ENCODE measurements around the gene ZFR.
A peak's percentile ranks its signal among the peaks of the same experiment; 100 is the strongest.
"Not testable (repeated sequence)": the region's sequence is repeated elsewhere in the genome, so short reads cannot be mapped to it uniquely, and the experiment has no call there.

ZFR gene

DNA sequence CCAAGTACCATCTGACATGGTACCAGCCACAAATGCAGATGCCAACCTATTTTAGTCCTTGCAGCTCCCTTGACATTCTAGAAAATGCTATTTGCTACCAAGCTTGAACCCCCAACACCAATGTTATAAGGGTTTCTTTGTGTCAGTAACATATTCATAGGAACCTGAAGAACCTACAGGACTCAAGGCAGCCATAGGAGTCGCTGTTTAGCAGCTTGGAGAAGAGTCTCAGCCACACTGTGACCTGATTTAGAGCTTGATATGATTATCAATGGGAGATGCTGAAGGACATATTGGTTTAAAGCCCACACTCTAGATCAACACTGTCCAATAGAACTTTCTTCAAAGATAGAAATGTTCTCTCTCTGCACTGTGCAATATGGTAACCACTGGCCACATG lies 6.4 kb upstream of the ZFR start:
- no peak for DNase-seq (ENCODE audit: low spot score)

DNA sequence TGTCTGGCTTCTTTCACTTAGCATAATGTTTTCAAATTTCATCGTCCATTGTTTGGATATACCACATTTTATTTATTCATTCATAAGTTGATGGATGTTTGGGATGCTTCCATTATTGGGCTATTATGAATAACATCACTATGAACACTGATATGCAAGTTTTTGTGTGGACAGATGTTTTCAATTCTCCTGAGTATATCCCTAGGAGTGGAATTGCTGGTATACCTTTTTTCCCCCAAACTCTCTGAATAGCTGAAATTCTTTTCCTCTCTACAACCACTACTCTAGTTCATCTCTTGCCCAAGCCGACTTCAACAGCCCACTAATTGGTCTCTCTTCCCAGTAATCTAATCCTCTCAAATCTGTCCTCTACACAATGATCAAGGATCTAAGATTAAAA lies 4.7 kb upstream of the ZFR start:
- peak; percentile 34 for DNase-seq (ENCODE audit: low spot score)

DNA sequence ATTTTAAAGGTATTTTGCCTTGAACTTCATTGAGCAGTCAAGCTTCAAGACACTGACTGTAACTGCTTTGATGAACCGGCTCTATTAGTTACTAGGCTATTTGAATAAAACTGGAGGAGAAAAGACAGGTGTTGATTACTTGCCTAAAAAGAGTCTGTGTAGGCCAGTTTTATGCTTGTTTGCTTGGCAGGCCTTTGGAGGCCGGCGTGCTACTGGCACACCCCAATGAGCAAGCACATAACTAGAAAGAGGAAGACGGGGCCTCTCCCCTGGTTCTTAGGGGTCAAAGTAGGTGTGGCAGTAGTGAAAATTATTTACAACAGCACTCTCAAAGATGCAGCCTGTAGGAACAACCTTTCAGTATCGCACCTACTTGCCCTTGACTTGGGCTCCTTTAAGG lies 2.1 kb upstream of the ZFR start:
- DNase-seq (ENCODE audit: low spot score) = no peak

DNA sequence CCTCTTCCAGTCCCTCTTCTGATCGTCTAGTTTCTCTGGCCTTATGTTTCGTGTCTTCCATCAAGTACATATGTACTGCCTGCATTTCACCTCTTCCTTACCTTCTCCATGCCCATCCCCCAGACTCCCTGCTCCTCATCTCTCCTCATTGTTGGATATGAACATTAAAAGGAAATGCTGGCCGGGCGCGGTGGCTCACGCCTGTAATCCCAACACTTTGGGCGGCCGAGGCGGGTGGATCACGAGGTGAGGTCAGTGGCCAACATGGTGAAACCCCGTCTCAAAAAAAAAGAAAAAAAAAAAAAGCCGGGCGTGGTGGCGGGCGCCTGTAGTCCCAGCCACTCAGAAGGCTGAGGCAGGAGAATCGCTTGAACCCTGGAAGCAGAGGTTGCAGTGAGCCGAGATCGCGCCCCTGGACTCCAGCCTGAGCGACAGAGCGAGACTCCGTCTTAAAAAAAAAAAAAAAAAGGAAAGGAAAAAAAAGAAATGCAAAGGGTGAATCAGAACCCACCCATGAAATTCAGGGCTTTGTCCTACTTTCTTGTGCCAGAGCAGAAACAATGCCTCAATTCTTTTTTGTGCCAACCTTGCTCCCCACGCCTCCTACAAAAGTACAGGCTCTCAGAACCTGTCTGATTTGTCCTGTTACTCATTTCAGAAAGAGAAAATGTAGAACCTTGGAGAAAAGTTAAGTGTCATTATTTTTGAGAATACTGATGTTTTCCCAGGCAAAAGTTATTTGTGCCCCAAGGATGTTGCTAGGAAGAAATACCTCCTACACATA lies 1.5 kb upstream of the ZFR start:
- no peak for DNase-seq (ENCODE audit: low spot score)

GRCh38 chr5:32445287-32445758 lies 783 bp upstream of the ZFR start:
- DNase-seq (ENCODE audit: low spot score) = no peak

- DNase-seq (ENCODE audit: low spot score) = peak; percentile 71
Measured at GRCh38 chr5:32443541-32444430, 754 bp downstream of the ZFR start.

DNA sequence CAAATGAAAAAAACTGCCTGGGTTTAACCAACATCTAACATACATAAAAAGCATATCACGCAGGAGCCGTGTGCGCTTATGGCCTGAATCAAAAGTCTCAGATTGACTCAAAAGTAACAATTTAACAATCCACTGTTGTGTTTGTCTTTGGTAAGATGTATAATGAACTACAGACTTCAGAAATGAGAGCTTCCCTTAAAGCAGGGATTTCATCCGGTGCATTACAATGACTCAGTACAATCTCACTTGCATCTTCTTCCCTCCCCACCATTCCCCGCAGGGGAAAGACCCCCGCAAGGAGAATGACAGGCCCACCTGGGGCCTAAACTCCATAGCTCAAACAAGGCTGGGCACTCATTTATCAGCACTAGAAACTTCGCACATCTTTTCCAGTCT lies 1.4 kb downstream of the ZFR start:
- peak; percentile 20 for DNase-seq (ENCODE audit: low spot score)

GRCh38 chr5:32439086-32439642 lies 5.4 kb downstream of the ZFR start:
- DNase-seq (ENCODE audit: low spot score) = no peak

DNA sequence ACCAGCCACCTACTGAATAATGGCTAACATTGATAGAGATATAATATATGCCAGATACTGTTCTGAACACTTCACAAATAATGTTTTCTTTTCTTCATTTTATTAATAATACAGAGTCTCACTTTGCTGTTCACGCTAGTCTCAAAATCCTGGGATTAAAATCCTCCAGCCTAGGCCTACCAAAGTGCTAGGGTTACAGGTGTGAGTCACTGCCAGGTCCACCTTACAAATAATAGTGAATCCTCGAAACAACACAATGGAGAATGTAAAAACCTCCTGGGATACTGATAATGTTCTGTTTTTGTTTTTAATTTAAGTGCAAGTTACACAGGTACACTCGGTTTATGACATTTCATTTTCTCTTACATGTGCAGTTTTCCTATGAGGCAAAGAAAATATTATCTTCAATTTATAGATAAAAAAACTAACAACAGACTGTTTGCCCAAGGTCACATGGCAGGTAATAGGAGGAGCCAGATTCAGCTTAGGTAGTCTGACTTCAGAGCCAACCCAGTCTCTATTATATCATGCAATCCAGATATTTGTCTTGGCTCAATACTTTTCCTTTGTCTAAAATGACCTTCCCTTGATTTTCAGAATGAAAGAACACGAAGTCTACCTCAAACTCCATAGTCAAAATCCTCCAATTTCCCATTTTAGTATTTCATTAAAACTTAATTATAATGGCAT lies 7.8 kb downstream of the ZFR start:
- no peak for DNase-seq (ENCODE audit: low spot score)

GRCh38 chr5:32435383-32435782 lies 9.2 kb downstream of the ZFR start:
- DNase-seq (ENCODE audit: low spot score) = no peak

GRCh38 chr5:32434221-32434620 lies 10.3 kb downstream of the ZFR start:
- no peak for DNase-seq (ENCODE audit: low spot score)

- DNase-seq (ENCODE audit: low spot score) = no peak
Measured at GRCh38 chr5:32432633-32433032, 11.9 kb downstream of the ZFR start.

DNA sequence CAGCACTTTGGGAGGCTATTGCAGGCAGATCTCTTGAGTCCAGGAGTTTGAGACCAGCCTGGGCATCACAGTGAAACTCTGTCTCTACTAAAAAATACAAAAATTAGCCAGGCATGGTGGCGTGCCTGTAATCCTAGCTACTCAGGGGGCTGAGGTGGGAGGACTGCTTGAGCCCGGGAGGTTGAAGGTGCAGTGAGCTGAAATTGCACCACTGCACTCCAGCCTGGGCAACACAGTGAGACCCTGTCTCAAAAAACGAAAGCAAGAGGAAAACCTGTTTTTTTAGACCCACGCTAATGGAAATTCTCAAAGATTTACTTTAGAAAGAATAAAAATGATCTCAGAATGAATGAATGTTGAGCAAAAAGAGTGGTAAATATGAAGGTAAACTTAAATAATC lies 13.7 kb downstream of the ZFR start:
- not testable (repeated sequence) for DNase-seq (ENCODE audit: low spot score)

DNA sequence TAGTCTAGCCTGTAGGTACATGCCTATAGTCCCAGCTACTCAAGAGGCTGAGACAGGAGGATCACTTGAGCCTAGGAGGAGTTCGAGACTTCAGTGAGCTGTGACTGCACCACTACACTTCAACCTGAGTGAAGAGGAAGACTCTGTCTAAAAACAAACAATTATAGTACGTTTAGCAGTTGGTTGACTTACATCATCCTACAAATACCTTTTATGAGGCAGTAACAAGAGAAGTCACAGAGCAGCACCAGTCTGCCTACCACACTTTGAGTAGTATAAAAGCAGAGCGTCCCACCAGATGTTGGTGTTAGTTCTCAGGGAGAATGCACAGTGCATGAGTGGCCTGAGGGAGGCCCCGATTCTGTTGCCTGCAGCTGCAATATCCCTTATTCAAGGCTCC lies 16.1 kb downstream of the ZFR start:
- no peak for DNase-seq (ENCODE audit: low spot score)

DNA sequence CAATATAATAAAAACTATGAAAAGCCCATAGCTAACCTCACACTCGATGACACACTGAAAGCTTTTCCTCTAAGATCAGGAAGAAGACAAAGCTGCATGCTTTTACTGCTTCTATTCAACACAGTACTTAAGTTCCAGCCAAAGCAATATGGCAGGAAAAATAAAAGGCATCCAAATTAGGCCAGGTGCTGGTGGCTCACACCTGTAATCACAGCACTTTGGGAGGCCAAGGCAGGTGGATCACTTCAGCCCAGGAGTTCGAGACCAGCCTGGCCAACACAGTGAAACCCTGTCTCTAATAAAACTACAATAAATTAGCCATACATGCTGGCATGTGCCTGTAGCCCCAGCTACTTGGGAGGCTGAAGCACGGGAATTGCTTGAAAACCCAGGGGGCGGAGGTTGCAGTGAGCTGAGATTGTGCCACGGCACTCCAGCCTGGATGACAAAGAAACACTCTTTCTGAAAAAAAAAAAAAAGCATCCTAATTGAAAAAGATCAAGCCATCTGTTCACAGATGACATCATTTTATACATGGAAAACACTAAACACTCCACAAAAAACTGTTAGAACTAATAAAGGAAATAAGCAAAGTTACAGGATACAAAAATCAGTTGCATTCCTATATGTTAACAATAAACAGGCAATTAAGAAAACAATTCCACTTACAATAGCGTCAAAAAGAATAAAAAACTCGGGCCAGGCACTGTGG lies 17.9 kb downstream of the ZFR start:
- no peak for DNase-seq (ENCODE audit: low spot score)

- DNase-seq (ENCODE audit: low spot score) = no peak
Measured at GRCh38 chr5:32422697-32423096, 21.8 kb downstream of the ZFR start.

GRCh38 chr5:32421075-32421474 lies 23.5 kb downstream of the ZFR start:
- no peak for DNase-seq (ENCODE audit: low spot score)

DNA sequence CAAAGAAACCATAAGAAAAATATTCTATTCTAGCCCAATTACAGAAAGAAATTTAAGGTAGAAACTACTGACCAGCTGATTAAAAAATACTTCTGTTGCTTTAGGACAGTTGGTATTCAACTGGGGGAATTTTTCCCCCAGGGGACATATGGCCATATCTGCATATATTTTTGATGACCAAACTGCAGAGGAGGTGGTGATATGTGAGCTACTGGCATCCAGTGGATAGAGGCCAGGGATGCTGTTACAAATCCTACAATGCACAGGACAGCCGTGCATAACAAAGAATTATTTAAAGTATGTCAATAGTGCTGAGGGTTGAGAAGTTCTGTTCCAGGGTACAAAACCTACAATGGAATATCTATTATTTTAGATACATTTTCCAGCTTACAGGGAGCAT lies 24.0 kb downstream of the ZFR start:
- peak; percentile 17 for DNase-seq (ENCODE audit: low spot score)

GRCh38 chr5:32419791-32420190 lies 24.7 kb downstream of the ZFR start:
- DNase-seq (ENCODE audit: low spot score) = peak; percentile 14

GRCh38 chr5:32413466-32414263 lies 30.9 kb downstream of the ZFR start:
- DNase-seq (ENCODE audit: low spot score) = no peak

DNA sequence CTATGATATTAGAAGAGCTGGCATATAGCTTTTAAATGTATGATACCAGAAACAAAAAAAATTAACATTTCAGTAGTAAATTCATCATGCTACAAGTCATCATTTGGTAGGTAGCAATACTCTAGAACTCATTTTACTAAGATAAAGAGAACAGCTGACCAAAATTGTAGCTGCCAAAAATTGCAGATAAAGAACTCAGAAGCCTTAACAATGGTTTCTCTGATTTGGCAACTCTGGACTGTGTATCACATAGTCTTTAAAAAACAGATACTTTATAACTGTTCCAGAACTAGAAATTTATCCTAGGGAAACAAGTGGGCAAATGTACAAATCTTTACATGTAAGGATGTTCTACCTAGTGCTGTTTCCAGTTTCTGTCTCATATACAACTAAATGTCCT lies 33.9 kb downstream of the ZFR start:
- DNase-seq (ENCODE audit: low spot score) = no peak
